ENCODE measurements around the gene GTSE1.

The GTSE1 gene

GRCh38 chr22:46274381-46274780, 22.3 kb upstream of the GTSE1 start:
- no peak for DNase-seq

GRCh38 chr22:46275455-46276122, 21.1 kb upstream of the GTSE1 start:
- no peak for DNase-seq

GRCh38 chr22:46276563-46276962, 20.1 kb upstream of the GTSE1 start:
- no peak for DNase-seq

GRCh38 chr22:46278656-46279645, 17.7 kb upstream of the GTSE1 start:
- no peak for DNase-seq

GRCh38 chr22:46280063-46280817, 16.4 kb upstream of the GTSE1 start:
- DNase-seq: no peak

- no peak for DNase-seq
These were observed 15.6 kb upstream of the GTSE1 start for GRCh38 chr22:46280999-46281623.

- no peak for DNase-seq
These were observed 14.6 kb upstream of the GTSE1 start for GRCh38 chr22:46281866-46282678.

- DNase-seq: no peak
These were observed 10.7 kb upstream of the GTSE1 start for GRCh38 chr22:46286006-46286405.

- DNase-seq: no peak
These were observed 9.5 kb upstream of the GTSE1 start for GRCh38 chr22:46286941-46287872.

- DNase-seq: no peak
These were observed 8.6 kb upstream of the GTSE1 start for GRCh38 chr22:46287873-46288751.

GRCh38 chr22:46288846-46289243, 7.8 kb upstream of the GTSE1 start:
- no peak for DNase-seq

GRCh38 chr22:46289244-46289891, 7.3 kb upstream of the GTSE1 start:
- no peak for DNase-seq

- no peak for DNase-seq
These were observed 6.4 kb upstream of the GTSE1 start for GRCh38 chr22:46290121-46290842.

- DNase-seq: no peak
These were observed 5.6 kb upstream of the GTSE1 start for GRCh38 chr22:46290843-46291785.

GRCh38 chr22:46292173-46292572, 4.5 kb upstream of the GTSE1 start:
- DNase-seq: no peak

- DNase-seq: no peak
These were observed 3.9 kb upstream of the GTSE1 start for GRCh38 chr22:46292732-46293131.

- DNase-seq: no peak
These were observed 3.0 kb upstream of the GTSE1 start for GRCh38 chr22:46293577-46294260.
